Measurements from ENCODE around the gene BAX. TPM values are rescaled to one million over a fixed set of nuclear protein-coding genes. Genes with fewer than 3 reads are reported as not detected.

The BAX gene
- total and polyA plus RNA-seq, 4 donors = 10.5 to 27.0 (median 14.8) TPM

DNA sequence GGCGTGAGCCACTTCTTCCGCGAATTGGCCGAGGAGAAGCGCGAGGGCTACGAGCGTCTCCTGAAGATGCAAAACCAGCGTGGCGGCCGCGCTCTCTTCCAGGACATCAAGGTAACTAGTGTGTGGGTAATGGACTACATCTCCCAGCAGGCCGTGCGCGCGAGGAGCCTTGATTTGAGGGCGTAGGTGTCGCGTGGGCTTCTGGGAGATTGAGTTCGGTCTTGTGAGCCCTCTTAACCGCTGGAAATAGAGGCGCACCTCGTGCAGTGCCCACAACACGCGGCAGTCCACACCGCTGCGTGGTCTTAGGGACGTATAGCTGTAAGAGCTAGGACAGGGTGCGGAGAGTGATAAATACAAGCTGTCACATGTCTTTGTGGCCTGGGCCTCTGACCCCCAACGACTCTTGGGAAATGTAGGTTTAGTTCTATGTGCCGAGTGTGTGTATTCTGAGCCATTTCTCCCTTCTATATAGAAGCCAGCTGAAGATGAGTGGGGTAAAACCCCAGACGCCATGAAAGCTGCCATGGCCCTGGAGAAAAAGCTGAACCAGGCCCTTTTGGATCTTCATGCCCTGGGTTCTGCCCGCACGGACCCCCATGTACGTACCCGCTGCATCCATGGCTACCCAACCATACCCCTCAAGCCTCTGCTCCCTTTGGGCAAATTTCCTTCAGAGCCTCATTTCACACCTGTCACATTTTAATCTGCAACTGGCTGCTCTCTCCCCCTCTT, 11.3 kb downstream of the BAX start:
- Histone ChIP-seq H3K4me1 (ENCODE audit: control insufficient read depth in 4 of 4, insufficient read depth in 4 of 4, low read length in 3 of 4) (peaks cover 2 to 36% (median 23%) of the 10 kb centered on the region in 4 donors), H3K27me3 (ENCODE audit: control insufficient read depth in 4 of 4, insufficient read depth in 4 of 4, low read length in 3 of 4) (no peaks in the 10 kb centered on the region), H3K9me3 (ENCODE audit: control insufficient read depth in 4 of 4, low read length in 3 of 4) (no peaks in the 10 kb centered on the region), H3K27ac (ENCODE audit: low read depth in 1 of 2, low read length in 2 of 2) (peak overlapping the region; percentile 84 to 91), H3K9ac (ENCODE audit: low read depth in 1 of 2, low read length in 2 of 2) (peak overlapping the region; percentile 61 to 92), H3K4me3 (ENCODE audit: low read depth in 1 of 3, low read length in 3 of 3) (peak overlapping the region; percentile 63 to 93 (median 66)), H3K36me3 (ENCODE audit: control insufficient read depth in 4 of 4, insufficient read depth in 3 of 4, low read depth in 1 of 4, low read length in 3 of 4) (peaks cover 3 to 8% (median 4%) of the 10 kb centered on the region in 4 donors)
- peak; percentile 90 for DNase-seq (ENCODE audit: low spot score)
- TF ChIP-seq CTCF (IDR thresholded peaks at IDR 0.05; ENCODE audit: low read depth, low read length, missing input control) (no peak), REST (IDR thresholded peaks at IDR 0.05) (no peak), EGR1 (IDR thresholded peaks at IDR 0.05; ENCODE audit: low read depth in 2 of 2) (no peak), RXRA (IDR thresholded peaks at IDR 0.05) (peak in 1 of 2 donors; percentile 14), HNF4A (conservative IDR thresholded peaks at IDR 0.05) (no peak)
- 3% methylated on average over 36 of the region's 36 CpGs for WGBS

DNA sequence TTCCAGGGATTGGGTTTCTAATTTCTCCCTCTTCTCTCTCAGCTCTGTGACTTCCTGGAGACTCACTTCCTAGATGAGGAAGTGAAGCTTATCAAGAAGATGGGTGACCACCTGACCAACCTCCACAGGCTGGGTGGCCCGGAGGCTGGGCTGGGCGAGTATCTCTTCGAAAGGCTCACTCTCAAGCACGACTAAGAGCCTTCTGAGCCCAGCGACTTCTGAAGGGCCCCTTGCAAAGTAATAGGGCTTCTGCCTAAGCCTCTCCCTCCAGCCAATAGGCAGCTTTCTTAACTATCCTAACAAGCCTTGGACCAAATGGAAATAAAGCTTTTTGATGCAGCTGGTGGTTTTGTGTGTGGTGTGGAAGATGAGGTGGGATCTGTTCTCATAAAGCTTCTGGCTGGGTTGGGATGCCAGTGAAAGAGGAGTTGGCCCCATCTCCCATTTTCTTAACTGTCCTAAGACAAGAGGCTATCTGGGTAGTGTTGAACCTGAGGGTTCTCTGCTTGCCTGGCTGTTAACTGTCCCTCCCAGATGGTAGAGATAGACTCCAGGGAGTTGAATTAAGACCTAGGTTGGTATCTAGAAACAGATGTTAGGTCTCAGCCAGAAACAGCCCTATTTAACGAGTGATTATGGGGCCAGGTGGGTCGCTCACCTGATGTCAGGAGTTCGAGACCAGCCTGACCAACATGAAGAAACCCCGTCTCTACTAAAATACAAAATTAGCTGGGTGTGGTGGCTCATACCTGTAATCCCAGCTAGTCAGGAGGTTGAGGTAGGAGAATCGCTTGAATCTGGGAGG, 12.1 kb downstream of the BAX start:
- Histone ChIP-seq H3K27ac (ENCODE audit: low read depth in 1 of 2, low read length in 2 of 2) (peak overlapping the region; percentile 84 to 91), H3K9ac (ENCODE audit: low read depth in 1 of 2, low read length in 2 of 2) (peak overlapping the region; percentile 61 to 92), H3K4me3 (ENCODE audit: low read depth in 1 of 3, low read length in 3 of 3) (peak overlapping the region; percentile 63 to 93 (median 66)), H3K9me3 (ENCODE audit: control insufficient read depth in 4 of 4, low read length in 3 of 4) (no peaks in the 10 kb centered on the region), H3K36me3 (ENCODE audit: control insufficient read depth in 4 of 4, insufficient read depth in 3 of 4, low read depth in 1 of 4, low read length in 3 of 4) (peaks cover 3 to 8% (median 4%) of the 10 kb centered on the region in 4 donors), H3K4me1 (ENCODE audit: control insufficient read depth in 4 of 4, insufficient read depth in 4 of 4, low read length in 3 of 4) (peaks cover 2 to 32% (median 22%) of the 10 kb centered on the region in 4 donors), H3K27me3 (ENCODE audit: control insufficient read depth in 4 of 4, insufficient read depth in 4 of 4, low read length in 3 of 4) (no peaks in the 10 kb centered on the region)
- DNase-seq (ENCODE audit: low spot score) = no peak
- 47% methylated on average over 10 of the region's 10 CpGs for WGBS
- TF ChIP-seq HNF4G (IDR thresholded peaks at IDR 0.05) (no peak), MAX (IDR thresholded peaks at IDR 0.05) (no peak), TAF1 (conservative IDR thresholded peaks at IDR 0.05) (no peak), JUND (IDR thresholded peaks at IDR 0.05) (no peak), FOXA1 (IDR thresholded peaks at IDR 0.05) (no peak), EGR1 (IDR thresholded peaks at IDR 0.05; ENCODE audit: low read depth in 2 of 2) (no peak), GABPA (IDR thresholded peaks at IDR 0.05 in 1 of 2, conservative IDR thresholded peaks at IDR 0.05 in 1 of 2) (no peak), YY1 (IDR thresholded peaks at IDR 0.05) (no peak), RXRA (IDR thresholded peaks at IDR 0.05) (no peak), FOXA2 (IDR thresholded peaks at IDR 0.05) (no peak), CTCF (IDR thresholded peaks at IDR 0.05; ENCODE audit: low read depth, low read length, missing input control) (no peak), RAD21 (IDR thresholded peaks at IDR 0.05) (no peak), ZBTB33 (IDR thresholded peaks at IDR 0.05) (no peak), HNF4A (conservative IDR thresholded peaks at IDR 0.05) (no peak)
- TF ChIP-seq, protein P1, sequence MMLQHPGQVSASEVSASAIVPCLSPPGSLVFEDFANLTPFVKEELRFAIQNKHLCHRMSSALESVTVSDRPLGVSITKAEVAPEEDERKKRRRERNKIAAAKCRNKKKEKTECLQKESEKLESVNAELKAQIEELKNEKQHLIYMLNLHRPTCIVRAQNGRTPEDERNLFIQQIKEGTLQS (IDR thresholded peaks at IDR 0.05) = no peak

All from liver (tissue), 9 donors.